NCI-H1417 (cell line): ENCODE data around the gene WDR45.
"Not testable (repeated sequence)": the region's sequence is repeated elsewhere in the genome, so short reads cannot be mapped to it uniquely, and the experiment has no call there.

Experiments
- DNase-seq, 3 experiments: peaks; one replicate each; lab custom pipeline; 2025; lab: John Stamatoyannopoulos, UW

The WDR45 gene

DNA sequence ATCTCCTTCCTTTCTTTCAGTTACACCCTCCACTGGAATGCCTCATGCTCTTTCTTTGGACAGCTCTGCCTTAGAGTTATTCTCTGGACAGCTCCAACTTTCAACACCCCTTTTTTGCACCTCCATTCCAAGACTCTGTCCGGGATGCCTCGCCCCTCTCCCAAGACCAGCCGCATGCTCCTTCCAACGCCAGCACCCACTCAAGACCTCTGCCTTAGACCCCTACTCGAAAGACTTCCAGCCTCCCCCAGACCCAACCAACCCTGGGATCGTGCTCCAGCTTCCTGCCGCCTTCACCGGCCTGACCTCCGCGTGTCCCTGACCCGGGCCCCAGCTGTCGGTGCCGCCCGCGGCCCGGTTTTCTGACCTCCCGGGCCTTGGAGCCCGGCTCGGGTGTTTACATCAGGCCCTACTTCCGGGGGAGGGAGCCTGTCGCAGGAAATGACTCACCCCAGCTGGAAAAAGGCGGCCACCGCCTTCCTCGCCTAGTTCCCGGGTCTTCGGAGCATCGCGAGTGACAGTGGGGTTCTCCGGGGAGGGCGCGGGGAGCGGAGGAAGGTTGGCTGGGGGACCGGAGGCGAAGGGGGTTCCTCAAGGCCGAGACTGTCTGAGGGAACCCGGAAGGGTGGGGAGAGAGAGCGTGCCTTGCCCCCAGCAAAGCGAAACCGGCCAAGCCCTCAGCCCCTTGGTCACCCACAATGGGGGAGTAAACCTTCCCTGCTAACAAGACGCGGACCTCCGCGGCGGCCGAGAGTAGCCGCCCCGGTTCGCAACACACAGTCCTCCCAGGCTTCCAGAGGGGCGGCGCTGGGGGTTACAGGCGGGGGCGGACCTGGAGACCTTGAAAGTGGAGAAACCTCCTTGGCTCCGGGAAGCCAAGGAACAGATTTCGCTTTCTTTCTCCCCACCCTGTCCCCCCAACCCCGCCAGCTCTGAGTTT is at the start of gene WDR45:
Gene WDR45 (minus strand): TSS at position 399 of the 940 bp plus-strand sequence. CDS start 1,792 bp downstream, outside the sequence.
- peak; percentile 7 to 81 (median 69) for DNase-seq

DNA sequence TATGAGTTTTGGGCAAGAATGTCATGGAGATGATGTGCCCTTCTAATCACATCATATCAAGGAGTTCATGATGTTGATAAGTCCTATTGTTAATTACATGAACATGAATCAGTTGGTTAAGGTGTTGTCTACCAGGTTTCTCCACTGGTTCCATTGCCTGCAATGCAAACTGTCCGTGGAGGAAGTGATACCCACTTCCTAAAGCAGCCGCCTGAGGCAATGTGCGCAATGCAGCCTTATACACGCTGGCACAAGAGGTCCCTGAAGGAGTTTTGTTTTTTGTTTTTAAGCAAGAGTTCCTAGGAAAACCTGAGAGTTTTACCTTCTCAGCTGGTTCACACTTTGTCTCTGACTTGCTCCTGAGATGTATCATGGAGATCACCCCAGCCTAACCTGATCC is 49.7 kb upstream of the WDR45 start:
- DNase-seq = no peak

DNA sequence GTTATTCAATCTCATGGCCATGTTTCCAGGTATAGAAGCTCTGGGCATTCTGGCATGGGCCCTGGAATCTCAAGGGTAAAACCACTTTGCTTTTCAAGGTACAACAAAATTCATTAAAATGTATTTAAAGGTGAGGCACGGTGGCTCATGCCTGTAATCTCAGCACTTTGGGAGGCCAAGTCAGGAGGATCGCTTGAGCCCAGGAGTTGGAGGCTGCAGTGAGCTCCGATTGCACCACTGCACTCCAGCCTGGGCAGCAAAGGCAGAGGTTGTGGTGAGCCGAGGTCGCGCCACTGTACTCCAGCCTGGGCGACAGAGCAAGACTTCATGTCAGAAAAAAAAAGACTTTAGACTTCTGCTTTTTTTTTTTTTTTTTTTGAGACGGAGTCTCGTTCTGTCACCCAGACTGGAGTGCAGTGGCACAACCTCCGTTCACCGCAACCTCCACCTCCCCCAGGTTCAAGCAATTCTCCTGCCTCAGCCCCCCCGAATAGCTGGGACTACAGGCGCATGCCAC is 48.1 kb upstream of the WDR45 start:
- DNase-seq = not testable (repeated sequence)

DNA sequence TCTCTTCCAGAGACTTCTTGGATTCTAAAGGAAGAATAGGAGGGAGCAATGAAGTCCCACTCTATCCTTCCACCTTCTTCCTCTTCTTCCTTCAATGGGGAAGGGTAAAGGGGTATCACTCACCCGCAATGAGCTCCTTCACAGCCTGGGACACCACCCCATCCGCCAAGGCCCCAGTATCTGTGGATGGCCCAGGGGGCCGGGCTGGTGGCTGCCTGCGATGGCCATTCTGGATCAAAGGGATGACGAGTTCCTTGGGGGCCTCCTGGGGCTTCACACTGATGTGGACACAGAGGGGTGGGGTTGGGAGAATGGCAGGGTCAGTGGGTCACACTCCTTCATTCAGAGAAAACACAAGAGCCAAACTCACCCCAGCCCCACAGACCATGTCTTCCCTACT is 42.8 kb upstream of the WDR45 start:
- no peak for DNase-seq

DNA sequence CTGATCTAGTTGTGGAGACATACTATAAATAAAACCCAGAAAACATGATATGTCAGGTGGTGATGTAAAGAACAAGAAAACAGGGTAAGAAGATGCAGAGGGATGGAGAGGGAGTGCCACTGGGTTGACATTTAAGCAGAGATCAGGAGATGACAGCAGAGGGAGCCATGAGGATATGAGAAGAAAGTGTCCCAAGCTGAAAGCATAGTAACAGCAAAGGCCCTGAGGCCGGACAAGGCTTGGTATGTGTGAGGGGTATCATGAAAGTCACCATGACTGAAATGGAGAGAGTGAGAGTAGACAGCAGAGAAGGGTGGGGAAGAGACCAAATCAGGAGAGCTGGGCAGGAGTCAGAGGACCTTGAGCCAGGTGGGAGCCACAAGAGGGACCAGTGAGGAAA is 40.4 kb upstream of the WDR45 start:
- no peak for DNase-seq

DNA sequence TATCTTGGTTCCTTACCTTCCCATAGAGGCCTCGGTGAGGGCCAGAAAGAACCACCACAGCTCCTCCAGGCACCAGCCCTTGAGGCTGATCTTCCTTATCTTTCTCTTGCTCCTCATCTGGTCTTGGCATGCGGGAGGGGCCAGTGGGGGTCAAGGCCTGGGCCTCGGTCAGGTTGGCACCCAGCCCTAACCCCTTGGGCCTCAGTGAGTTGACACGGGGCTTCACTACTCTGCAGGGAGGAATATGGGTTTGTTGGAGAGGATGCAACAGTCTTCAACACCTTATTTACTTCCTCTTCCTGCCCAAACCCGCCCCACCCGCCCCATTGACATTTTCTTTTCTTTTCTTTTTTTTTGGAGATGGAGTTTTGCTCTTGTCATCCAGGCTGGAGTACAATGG is 37.9 kb upstream of the WDR45 start:
- no peak for DNase-seq

DNA sequence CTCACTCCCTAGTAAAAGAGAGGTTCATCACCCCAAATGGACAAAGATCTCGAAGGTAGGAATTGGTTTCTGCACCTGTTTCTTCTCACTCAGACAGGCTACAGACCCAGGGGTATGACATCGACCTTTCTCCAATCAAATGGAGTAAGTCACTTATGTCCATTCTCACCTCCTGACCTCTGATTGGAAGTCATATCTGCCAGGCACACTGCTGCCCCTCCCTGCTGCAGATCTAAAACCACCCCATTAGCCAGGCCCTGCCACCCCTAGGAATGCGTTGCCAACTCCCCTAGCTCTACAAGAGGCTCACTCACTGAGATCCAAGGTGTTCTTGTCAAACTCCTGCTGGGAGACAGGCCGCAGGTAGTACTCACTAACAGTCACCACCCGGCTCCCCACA is 37.0 kb upstream of the WDR45 start:
- no peak for DNase-seq

DNA sequence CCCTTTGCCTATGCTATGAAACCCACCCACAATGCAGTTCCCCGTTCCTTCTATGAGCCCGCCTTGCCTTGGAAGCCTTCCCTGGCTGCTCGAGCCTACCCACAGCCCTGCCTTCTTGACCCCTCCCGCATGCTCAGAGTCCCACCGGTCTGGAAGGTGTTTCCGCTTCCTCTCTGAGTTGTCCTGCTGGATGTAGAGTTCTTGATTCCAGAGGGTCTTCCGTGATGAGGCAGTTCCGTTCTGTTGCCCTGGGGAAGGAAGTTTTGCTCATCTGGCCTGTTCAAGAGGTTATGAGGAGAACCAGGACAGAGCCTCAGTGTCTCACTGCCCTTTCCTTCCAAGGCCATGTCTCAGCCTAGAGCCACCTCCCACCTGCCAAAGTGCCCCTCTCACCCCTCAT is 36.4 kb upstream of the WDR45 start:
- no peak for DNase-seq

DNA sequence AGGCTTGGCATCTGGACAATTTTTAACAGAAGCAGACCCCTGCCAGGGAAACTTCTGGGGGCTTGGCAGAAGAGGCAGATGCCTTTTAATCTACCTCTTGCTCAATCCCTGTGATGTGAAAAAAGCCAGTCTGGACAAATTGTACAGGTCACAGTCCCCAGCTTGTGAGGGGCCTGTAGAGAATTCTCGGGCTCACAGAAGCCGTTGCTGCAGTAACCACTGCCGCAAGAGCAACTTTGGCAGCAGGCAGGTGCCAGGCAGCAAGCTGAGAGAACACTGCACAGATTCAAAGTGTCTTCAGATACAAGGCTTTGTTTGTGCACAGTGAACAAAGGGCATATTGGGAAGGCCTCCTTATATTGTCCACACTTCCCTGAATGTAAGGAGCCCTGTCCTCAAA is 32.1 kb upstream of the WDR45 start:
- DNase-seq = no peak

DNA sequence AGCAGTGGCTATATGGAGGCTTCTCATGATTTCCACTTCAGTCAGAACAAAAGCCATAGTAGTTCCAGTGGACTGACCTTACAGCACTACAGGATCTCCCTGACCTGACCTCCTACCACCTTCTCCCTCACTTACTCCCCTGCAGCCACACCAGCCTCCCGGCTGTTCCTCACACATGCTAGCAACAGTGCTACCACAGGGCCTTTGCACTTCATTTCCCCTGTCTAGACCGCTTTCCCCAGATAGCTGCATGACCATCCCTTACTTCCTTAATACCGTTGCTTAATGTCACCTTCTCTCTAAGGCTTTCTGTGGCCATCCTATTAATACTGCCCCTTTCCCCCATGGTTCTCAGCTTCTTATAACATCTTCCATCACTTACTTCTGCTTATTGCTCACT is 30.7 kb upstream of the WDR45 start:
- DNase-seq = no peak

DNA sequence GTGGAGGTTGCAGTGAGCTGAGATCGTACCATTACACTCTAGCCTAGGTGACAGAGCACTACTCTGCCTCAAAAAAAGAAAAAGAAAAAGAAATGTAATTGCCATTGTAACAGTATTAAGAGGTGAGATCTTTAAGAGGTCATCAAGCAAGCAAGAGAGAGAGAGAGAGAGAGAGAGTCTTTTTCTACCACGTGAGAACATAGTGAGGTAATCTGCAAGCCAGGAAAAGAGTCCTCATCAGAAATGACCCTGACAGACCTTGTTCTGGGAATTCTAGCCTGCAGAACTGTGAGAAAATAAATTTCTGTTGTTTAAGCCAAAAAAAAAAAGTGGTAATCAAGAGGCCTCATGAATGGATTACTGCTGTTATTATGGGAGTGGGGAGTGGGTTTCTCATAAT is 29.0 kb upstream of the WDR45 start:
- no peak for DNase-seq

DNA sequence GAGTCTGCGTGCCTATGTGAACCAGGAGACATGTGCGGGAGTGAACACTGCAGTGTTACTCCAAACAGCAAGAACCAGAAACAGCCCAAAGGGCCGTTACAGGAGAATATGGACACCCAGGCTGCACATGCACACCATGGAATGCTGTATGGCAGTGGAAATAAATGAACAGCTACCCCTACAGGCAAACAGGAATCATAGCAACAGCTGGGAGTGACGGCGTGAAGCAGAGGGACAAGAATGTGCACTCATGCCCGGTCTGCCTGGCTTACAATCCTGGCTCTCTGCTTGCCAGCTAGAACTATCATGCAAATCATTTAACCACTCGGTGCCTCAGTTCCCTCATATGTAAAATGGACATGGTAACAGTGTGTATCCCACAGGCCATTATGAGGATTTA is 27.2 kb upstream of the WDR45 start:
- DNase-seq = peak in 2 of 3 experiments; percentile 9 to 19

DNA sequence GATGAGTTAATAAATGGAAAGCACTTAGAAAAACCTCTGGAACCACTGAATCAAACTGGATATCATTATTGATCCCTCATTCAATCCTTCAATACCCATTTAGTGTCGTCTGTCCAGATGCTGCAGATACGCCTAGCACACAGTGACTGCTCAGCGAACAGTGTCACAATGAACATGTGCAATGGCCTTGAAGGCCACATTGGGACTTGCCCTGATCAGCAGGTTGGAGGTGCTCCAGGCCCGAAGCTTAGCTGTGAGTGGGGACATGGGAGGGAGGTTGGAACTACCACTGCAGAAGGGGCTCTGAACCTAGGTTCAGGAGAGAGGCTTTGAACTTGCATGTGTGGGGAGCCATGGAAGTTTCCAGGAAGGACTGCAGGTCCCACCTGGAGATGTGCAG is 26.6 kb upstream of the WDR45 start:
- no peak for DNase-seq

DNA sequence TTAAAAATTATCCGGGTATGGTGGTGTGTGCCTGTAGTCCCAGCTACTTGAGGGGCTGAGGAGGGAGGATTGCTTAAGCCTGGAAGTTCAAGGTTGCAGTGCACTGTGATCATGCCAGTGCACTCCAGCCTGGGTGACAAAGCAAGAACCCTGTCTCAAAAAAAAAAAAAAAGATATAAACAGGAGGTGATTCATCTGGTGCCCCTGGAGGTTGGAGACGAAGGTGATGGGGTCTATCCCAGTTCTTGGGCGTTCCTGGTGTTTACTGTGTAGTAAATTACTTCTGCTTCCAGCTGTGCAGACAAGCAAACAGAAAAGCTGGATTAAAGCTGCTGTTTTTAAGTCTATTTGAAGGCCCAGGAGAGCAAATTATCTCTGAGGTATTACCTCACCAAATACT is 23.9 kb upstream of the WDR45 start:
- DNase-seq = peak in 1 of 3 experiments; percentile 4

DNA sequence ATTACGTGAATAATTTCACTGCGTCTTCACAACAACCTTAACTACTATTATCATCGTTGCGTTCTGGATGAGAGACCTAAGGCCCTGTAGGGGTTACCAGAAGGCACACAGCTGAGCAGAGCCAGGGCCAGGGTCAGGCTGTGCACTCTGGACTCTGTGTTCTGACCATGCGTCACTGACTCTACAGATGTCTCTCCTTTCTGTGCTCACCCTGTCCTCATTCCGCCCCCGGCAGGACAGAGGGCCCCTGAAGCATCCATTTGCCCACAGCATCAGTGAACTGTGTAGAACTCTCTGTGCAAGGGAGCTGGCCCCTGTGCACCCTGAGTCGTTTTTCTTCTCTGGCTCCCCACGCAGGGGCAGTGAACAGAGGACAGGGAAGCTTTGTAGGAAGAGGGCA is 22.5 kb upstream of the WDR45 start:
- no peak for DNase-seq

DNA sequence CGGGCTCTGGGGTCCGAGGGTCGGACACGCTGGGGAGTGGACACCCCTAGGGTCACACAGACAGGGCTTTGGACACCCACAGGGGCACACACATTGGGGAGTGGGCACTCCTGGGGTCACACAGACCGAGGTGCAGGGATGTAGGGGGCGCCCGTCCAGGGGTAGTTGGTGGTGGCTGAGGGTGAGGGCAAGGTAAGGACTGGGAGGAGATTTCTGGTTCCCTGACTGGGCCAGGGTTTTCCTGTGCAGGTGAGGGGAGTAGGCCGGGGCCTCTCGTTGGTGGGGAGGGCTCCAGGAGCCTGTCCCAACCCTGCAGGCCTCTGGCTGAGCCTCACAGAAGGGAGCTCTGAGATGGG is 21.9 kb upstream of the WDR45 start:
- peak in 1 of 3 experiments; percentile 53 for DNase-seq

DNA sequence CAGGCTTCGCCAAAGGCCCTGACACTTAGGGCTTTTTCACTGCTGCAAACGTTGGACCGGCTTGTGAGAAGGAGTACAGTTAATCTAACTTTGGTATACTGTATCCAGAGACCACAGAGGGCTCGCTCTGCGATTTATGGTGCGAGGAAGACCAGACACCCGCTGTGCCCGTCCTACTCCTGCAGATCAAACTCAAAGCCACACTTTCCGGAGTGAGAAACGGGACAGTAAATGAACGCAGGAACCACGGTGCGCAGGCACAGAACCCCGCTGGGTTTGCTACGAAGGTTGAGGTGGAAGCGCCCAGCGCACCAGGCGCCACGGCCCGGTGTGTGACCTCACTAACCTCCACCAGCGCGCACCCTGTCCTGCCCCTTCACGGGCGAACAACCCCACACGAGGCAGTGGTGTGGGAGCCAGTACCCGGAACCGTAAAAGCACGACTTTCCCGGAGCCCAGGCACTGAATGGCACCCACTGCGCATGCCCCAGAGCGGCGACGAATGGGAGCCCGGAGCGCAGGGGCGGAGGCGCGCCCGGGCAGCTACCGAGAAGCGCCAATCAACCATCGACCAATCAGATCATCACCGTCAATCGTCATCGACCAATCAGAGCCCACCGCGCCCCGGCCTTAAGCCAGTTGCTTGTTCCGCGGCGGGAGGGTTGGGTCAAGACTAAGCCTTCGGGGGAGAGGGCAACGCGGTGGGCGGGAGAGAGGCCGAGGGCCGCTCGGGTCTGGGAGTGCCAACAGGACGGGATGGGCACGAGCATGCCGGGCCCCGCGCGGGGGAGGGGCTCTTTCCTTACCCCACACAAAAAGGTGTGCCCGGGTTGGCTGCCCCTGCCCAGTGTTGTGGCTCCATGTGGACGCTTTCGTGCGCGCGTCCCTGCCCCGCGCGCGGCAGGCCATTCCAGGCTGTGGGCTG is 21.3 kb upstream of the WDR45 start:
- DNase-seq = peak; percentile 84 to 96 (median 91)

DNA sequence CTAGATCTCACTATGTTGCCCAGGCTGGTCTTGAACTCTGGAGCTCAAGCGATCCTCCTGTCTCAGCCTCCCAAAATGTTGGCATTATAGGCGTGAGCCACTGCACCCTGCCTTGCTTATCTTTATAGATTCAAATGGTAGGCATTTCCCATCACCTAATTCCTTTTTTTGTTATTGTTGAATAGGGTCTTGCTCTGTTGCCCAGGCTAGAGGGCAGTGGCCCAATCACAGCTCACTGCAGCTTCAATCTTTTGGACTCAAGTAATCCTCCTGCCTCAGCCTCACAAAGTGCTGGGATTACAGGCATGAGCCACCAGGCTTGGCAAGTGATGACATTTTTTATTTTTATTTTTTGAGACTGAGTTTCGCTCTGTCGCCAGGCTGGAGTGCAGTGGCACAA is 16.7 kb upstream of the WDR45 start:
- DNase-seq = no peak

DNA sequence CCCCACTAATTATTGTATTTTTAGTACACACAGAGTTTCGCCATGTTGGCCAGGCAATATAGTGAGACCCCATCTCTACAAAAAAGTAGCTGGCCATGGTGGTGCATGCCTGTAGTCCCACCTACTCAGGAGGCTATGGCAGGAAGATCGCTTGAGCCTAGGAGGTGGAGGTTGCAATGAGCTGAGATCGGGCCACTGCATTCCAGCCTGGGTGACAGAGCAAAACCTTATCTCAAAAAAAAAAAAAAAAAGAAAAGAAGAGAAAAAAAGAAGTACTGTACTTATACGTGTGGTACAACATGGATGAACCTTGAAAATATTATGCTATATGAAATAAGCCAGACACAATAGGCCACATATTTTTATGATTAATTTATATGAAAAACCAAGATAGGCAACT is 9.9 kb upstream of the WDR45 start:
- no peak for DNase-seq

DNA sequence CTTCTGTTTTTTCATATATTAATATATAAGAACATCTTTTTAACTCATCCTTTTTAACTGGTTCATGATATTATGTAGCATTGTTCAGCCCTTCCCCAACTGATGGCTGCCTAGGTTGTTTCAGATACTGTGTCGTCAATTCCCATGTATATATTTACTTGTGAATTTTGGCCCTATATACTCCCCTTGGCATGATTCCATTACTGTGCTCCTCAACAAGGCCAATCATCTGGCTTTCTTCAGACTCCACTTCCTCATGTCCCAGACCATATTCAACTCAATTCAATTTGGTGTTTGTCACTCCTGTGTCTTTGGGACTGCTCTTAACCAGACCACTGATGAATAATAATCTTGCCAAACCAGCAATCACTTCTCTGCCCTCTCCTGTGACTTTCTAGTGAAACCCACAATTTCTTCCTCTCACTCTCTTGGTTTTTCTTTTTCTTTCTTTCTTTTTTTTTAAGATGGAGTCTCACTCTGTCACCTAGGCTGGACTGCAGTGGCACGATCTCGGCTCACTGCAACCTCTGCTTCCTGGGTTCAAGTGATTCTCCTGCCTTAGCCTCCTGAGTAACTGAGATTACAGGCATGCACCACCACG is 2.7 kb upstream of the WDR45 start:
- no peak for DNase-seq

DNA sequence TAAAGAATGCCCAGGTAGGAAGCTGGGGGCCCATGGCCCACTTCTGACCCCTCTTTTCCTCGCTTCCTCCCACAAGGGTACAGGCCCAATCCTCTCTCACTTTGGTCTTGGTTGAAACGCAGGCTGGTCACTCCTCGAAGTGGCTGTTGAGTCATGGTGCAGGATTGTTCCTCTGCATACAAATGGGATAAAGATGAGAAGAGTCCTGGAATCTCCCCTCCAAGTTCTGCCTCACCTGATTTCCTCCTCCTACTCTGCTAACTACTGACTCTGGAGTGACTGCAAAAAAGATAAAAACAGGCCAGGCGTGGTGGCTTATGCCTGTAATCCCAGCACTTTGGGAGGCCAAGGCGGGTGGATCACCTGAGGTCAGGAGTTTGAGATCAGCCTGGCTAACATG is 1.7 kb downstream of the WDR45 start:
- DNase-seq = no peak

DNA sequence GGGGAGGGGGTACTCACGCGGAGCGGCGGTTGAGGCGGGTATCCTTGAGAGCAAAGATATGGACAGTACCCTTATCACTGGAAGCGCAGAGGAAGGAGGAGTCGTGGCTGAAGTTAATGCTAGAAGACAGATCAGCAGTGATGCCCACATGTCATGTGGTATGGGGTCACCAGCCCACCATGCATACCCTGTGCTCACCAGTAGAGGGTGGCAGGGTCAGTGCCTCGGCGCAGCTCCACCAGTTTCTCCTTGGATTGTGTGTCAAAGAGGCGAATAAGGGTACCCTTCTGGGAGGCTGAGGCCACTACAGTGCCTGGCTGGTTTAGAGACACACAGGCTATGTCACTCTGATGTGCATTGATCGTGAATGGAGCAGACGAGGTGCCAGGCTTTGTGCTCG is 4.3 kb downstream of the WDR45 start:
- DNase-seq = no peak
